ENCODE data around the gene PHETA1.

Gene PHETA1

DNA sequence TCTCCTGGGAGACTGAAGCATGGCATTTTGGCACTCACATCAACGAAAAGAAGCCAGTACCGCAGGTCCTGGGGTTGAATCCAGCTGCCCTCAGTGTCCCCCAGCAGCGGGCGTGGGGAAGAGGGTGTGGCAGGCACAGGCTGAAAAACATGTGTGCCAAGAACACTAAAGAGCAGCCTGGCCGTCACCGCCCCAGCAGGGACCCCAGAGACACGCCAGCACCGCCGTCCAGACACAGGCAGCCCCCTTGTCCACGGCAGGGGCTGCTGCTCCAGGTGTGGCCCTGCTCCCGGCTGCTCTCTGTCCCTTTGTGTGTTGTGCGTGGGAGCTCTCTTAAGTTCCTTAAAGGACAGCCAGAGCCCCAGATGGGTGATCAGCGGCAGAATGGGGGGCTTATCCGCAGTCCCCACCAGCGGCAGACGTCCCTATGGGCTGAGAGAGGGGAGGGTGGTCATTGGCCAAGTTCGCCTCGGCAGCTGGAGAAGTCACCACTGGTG, 556 bp downstream of the PHETA1 start:
- peak; percentile 55 for DNase-seq (ENCODE audit: low spot score)

- no peak for DNase-seq (ENCODE audit: low spot score)
Observed at GRCh38 chr12:111367661-111368221, 1.2 kb downstream of the PHETA1 start.

GRCh38 chr12:111366583-111366982, 2.3 kb downstream of the PHETA1 start:
- DNase-seq (ENCODE audit: low spot score) = no peak

DNA sequence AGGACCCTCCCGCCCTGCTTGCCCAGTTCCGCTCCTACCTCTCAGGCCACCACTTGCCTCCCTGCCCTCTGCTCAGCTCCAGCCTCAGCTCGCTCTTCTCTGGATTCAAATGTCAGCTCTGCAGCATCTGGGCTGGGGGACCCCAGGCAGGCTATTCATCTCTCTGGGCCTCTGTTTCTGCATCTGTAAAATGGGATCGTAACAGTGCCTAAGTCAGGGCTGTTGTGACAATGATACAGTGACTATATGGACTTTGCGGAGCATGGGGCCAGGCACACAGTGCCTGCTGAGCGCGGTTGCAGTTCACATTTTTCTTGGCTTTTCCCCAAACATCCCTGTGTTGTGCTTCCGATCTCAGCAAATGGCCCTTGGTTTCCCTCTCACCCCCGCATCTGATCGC, 2.8 kb downstream of the PHETA1 start:
- DNase-seq (ENCODE audit: low spot score) = no peak

DNA sequence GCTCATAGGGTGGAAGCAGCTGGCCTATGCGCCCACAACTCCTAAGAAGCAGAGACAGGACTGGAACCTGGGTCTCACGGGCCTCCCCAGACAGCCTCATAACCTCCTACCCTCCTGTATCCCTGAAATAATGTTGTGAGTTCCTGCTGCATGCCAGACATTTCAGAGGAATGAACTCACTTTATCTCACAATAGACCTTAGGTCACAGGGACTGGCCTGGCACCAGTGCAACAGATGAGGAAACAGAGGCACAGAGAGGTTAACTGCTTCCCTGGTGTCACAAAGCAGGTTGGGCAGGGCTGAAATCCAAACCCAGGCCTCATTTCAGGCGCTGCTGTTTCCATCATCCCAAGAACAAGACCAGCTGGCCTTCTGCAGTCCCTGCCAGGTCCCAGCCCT, 5.3 kb downstream of the PHETA1 start:
- DNase-seq (ENCODE audit: low spot score) = peak; percentile 65

- DNase-seq (ENCODE audit: low spot score) = no peak
Observed at GRCh38 chr12:111362687-111363475, 6.0 kb downstream of the PHETA1 start.

- no peak for DNase-seq (ENCODE audit: low spot score)
Observed at GRCh38 chr12:111361717-111362576, 6.9 kb downstream of the PHETA1 start.

GRCh38 chr12:111361073-111361716, 7.7 kb downstream of the PHETA1 start:
- DNase-seq (ENCODE audit: low spot score) = no peak

DNA sequence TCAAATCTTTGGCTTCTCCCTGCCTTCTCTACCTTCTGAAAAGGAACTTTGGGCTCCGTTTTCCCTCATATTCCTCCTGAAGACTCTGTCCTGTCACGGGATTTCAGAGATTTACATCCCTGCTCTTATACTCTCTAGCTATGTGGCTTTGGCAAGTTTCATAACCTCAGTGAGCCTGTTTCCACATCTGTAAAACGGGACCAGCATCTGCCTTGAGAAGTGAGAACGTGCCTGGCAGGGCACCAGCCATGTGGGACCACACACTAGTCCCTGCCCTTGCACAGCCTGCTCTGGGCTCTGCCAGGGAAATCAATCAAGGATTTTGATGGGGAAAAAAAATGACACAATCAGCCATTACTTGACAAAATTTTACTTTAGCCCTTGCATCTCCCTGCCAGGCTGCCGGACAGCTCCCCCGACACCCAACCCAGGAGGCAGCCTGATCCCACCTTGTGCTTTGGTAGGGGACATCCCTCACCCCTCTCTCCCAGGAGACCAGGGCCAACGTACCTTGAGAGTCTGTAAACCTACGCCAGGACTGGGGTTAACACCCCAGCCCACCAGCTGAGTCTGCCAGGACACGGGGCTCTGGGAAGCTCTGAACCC, 8.5 kb downstream of the PHETA1 start:
- no peak for DNase-seq (ENCODE audit: low spot score)

DNA sequence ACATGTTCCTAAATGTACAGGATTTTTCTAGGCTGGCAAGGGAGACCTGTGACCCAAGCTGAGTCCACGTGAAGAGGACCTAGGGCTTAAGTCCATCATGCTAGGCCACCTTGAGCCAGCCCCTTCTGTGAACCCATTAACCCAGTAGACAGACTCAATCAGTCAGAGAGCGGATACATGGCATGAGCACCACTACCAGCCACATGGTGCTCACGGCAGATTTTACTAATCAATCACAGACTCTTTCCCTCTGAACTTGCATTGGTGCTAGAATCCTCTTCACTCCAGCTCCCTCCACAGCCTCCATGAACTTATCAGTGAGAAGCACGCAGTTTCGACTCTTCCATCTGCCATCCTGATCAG, 9.0 kb downstream of the PHETA1 start:
- DNase-seq (ENCODE audit: low spot score) = no peak

DNA sequence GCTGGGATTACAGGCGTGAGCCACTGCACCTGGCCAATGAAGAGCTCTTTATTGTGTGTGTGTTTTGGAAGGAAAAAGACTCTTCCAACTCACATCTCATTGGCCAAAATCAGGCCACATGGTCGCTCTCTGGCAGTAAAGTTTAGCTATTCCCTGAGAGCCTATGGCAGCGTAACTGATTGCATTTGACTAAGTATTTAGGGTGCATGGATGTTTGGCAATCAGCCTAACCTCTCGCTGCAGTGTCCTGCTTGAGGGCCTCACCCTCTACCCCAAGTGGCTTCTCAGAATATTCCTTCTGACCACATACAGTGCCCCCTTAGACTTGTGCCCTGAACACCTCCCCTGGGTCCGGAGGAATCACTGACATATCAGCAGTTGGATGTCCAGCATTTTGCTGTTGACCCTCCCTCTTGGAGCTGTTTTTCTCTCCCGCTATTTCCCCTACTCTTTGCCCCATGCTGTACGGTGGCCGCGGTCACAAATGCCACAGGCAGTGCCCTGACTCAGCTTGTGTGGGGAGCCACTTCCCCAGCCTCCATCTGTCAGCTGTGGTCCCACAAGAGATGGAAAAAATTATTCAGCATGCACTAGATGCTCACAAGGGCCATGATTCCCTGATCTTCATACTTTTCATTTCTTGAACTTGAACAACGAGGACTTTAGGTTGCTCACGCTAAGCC, 9.5 kb downstream of the PHETA1 start:
- no peak for DNase-seq (ENCODE audit: low spot score)

DNA sequence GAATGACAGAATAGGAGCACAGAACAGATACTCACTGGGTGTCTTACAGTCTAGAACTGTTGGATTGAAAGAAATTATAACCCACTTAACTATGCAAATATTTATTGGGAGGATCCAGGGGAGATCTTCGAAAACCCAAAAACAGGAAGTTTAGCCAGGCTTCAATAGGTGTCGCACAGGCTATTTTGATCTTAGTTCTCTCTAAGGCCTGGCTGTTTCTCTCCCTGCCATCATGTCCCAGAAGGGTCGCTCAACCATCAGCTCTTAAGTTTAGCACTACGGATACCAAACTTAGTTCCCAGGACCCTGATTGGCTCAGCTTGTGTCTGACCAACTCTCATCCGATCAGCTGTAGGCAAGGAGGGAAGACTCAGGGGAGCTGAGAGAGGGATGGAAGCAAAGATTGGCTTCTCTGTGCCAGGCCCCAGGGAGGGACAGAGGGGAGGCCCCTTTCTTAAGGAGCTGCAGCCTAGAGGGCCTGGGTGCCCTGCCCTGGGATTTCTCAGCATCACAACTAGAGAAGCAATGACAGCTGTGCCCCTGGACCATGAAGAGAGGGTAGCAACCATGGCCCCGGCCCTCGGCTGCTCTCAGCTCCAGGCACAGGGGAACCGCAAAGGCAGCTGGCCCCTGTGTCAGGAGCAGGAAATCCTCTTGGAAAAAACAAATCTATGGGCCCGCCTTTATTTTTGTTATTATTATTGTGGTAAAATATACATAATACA, 13.5 kb downstream of the PHETA1 start:
- DNase-seq (ENCODE audit: low spot score) = no peak

- no peak for DNase-seq (ENCODE audit: low spot score)
Observed at GRCh38 chr12:111354511-111354910, 14.4 kb downstream of the PHETA1 start.

- DNase-seq (ENCODE audit: low spot score) = no peak
Observed at GRCh38 chr12:111353603-111354295, 15.1 kb downstream of the PHETA1 start.

DNA sequence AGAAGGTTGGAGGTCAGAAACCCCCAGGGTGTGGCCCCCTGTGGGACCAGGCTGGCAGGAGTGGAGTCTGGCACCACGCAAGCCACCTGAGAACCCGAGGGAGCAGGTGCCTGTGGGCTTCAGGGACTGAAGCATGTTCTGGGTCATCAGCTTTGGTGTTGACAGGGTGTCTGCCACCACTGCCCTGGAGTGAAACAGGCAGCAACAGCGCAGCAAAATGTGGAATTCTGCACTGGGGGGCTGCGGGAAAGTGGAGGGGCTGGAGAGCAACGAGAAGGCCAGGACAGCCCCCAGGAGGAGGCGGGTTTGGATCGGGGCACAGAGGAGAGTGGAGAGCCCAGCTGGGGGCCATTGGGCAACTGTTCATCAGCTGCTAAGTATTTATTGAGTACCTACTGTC, 15.9 kb downstream of the PHETA1 start:
- no peak for DNase-seq (ENCODE audit: low spot score)

- no peak for DNase-seq (ENCODE audit: low spot score)
Observed at GRCh38 chr12:111352296-111352993, 16.4 kb downstream of the PHETA1 start.

GRCh38 chr12:111351026-111351425, 17.9 kb downstream of the PHETA1 start:
- DNase-seq (ENCODE audit: low spot score) = no peak

- no peak for DNase-seq (ENCODE audit: low spot score)
Observed at GRCh38 chr12:111349748-111350520, 19.0 kb downstream of the PHETA1 start.

All from GM03348 (cell line).